Activated T-cell treated with anti-CD3 and anti-CD28 coated beads for 48 hours (primary cell): ENCODE results near the gene EIF3B.
A peak's percentile ranks its signal among the peaks of the same experiment; 100 is the strongest.
"Not testable (repeated sequence)": the region's sequence is repeated elsewhere in the genome, so short reads cannot be mapped to it uniquely, and the experiment has no call there.

Experiments
- DNase-seq: peaks from one replicate; pipeline ENCODE4 v3.0.0-alpha.2; 2020; ENCODE audit warnings: low read depth

The EIF3B gene

GRCh38 chr7:2347351-2348063 lies 7.1 kb upstream of the EIF3B start:
- not testable (repeated sequence) for DNase-seq

GRCh38 chr7:2350055-2350454 lies 4.6 kb upstream of the EIF3B start:
- DNase-seq: no peak

GRCh38 chr7:2350861-2351260 lies 3.8 kb upstream of the EIF3B start:
- no peak for DNase-seq

- no peak for DNase-seq
Measured at GRCh38 chr7:2353113-2353935, 1.3 kb upstream of the EIF3B start.

GRCh38 chr7:2353936-2354185 lies 766 bp upstream of the EIF3B start:
- DNase-seq: peak; percentile 88

- peak; percentile 18 for DNase-seq
Measured at GRCh38 chr7:2354939-2355704, 495 bp downstream of the EIF3B start.

- DNase-seq: no peak
Measured at GRCh38 chr7:2355705-2356008, 1.0 kb downstream of the EIF3B start.

GRCh38 chr7:2357165-2357564 lies 2.5 kb downstream of the EIF3B start:
- no peak for DNase-seq

- no peak for DNase-seq
Measured at GRCh38 chr7:2357571-2357970, 2.9 kb downstream of the EIF3B start.

- DNase-seq: no peak
Measured at GRCh38 chr7:2358968-2359527, 4.4 kb downstream of the EIF3B start.

GRCh38 chr7:2359610-2360009 lies 5.0 kb downstream of the EIF3B start:
- no peak for DNase-seq

- no peak for DNase-seq
Measured at GRCh38 chr7:2360796-2361195, 6.2 kb downstream of the EIF3B start.

- no peak for DNase-seq
Measured at GRCh38 chr7:2362385-2363088, 7.9 kb downstream of the EIF3B start.

- no peak for DNase-seq
Measured at GRCh38 chr7:2369139-2369538, 14.5 kb downstream of the EIF3B start.

- no peak for DNase-seq
Measured at GRCh38 chr7:2371329-2371728, 16.7 kb downstream of the EIF3B start.

- no peak for DNase-seq
Measured at GRCh38 chr7:2372724-2373123, 18.1 kb downstream of the EIF3B start.

GRCh38 chr7:2373124-2373556 lies 18.5 kb downstream of the EIF3B start:
- DNase-seq: no peak

GRCh38 chr7:2373646-2374045 lies 19.0 kb downstream of the EIF3B start:
- no peak for DNase-seq

GRCh38 chr7:2374401-2374800 lies 19.8 kb downstream of the EIF3B start:
- no peak for DNase-seq

- DNase-seq: no peak
Measured at GRCh38 chr7:2374830-2375728, 20.5 kb downstream of the EIF3B start.
